HepG2 (cell line): ENCODE measurements around the gene CMTM3. TPM values are rescaled to one million over a fixed set of nuclear protein-coding genes. Genes with fewer than 3 reads are reported as not detected.

Experiments
- ARNT ChIP-seq: fragments of 450-650 bp; IDR thresholded peaks from 2 replicates; pipeline ENCODE4 v1.6.1; 2017
- CENPBD1 ChIP-seq: sonication (generic); formaldehyde crosslinking; IDR thresholded peaks from 2 replicates; pipeline ENCODE4 v1.8.0; 2022; ENCODE audit warnings: missing genetic modification reagents, low read depth, mild to moderate bottlenecking, borderline replicate concordance
- CREB1 ChIP-seq, 2 experiments: fragments of 450-650 bp in 1 of 2; IDR thresholded peaks; 2 replicates each; pipeline ENCODE4 v1.6.1; 2016 to 2017; ENCODE audit warnings: control low read depth in 1 of 2, mild to moderate bottlenecking in 1 of 2, missing compliant biosample characterization in 1 of 2, missing genetic modification characterization in 1 of 2
- CREM ChIP-seq, 2 experiments: sonication (generic) in 1 of 2; formaldehyde crosslinking in 1 of 2; IDR thresholded peaks; 2 replicates each; pipeline versions ENCODE4 v1.4.0 to v1.6.1; 2016 to 2020; ENCODE audit warnings: antibody characterized with exemption in 1 of 2, mild to moderate bottlenecking in 1 of 2, missing genetic modification reagents in 1 of 2
- ELF1 ChIP-seq: sonication (generic); formaldehyde crosslinking; IDR thresholded peaks from 2 replicates; pipeline ENCODE4 v1.4.0; 2020; ENCODE audit warnings: missing genetic modification reagents
- MED1 ChIP-seq: sonication (generic); formaldehyde crosslinking; IDR thresholded peaks from 2 replicates; pipeline ENCODE4 v1.4.0; 2020; ENCODE audit warnings: missing genetic modification reagents
- RXRA ChIP-seq: sonication (generic); formaldehyde crosslinking; IDR thresholded peaks from 2 replicates; pipeline ENCODE4 v1.5.1; 2020; ENCODE audit warnings: missing genetic modification reagents
- ZBTB37 ChIP-seq: sonication (generic); formaldehyde crosslinking; IDR thresholded peaks from 2 replicates; pipeline ENCODE4 v1.4.0; 2020; ENCODE audit warnings: mild to moderate bottlenecking, missing genetic modification reagents
- ZKSCAN8 ChIP-seq: IDR thresholded peaks from 2 replicates; pipeline ENCODE4 v1.6.1; 2016; ENCODE audit warnings: borderline replicate concordance, missing genetic modification reagents, missing compliant biosample characterization
- ZNF274 ChIP-seq: sonication (generic); formaldehyde crosslinking; IDR thresholded peaks from 2 replicates; pipeline ENCODE4 v1.5.1; 2020; ENCODE audit warnings: mild to moderate bottlenecking, missing genetic modification reagents
- ZNF501 ChIP-seq: sonication (generic); formaldehyde crosslinking; IDR thresholded peaks from 2 replicates; pipeline ENCODE4 v1.5.1; 2020; ENCODE audit warnings: mild to moderate bottlenecking, moderate library complexity, missing genetic modification reagents
- ZNF530 ChIP-seq: sonication (generic); formaldehyde crosslinking; IDR thresholded peaks from 2 replicates; pipeline ENCODE4 v1.5.0; 2020; ENCODE audit warnings: low read depth, mild to moderate bottlenecking, missing genetic modification reagents
- ZNF549 ChIP-seq: sonication (generic); formaldehyde crosslinking; IDR thresholded peaks from 2 replicates; pipeline ENCODE4 v1.5.0; 2020; ENCODE audit warnings: missing genetic modification reagents
- ZNF563 ChIP-seq: sonication (generic); formaldehyde crosslinking; IDR thresholded peaks from 2 replicates; pipeline ENCODE4 v1.8.0; 2022; ENCODE audit warnings: mild to moderate bottlenecking, moderate library complexity, missing genetic modification reagents
- ZNF619 ChIP-seq: sonication (generic); formaldehyde crosslinking; IDR thresholded peaks from 2 replicates; pipeline ENCODE4 v1.4.0; 2020; ENCODE audit warnings: mild to moderate bottlenecking, missing genetic modification reagents
- ZNF678 ChIP-seq: sonication (generic); formaldehyde crosslinking; IDR thresholded peaks from 2 replicates; pipeline ENCODE4 v1.4.0; 2020; ENCODE audit warnings: mild to moderate bottlenecking, missing genetic modification reagents
- ZNF772 ChIP-seq: sonication (generic); formaldehyde crosslinking; IDR thresholded peaks from 2 replicates; pipeline ENCODE4 v1.5.0; 2020; ENCODE audit warnings: mild to moderate bottlenecking, missing genetic modification reagents
- polyA plus RNA-seq, 8 experiments: library from polyadenylated mRNA; depleted of rRNA in 3 of 8; stranded (reverse) in 7 of 8; unstranded in 1 of 8; fragments of >200 nt; fragmentation: Illumina TruSeq in 4 of 8; extraction: Trizol in 4 of 8; gene quantifications; 2 replicates each; pipeline versions ENCODE4 v1.2.1 to v1.2.3, GENCODE V29; 2011 to 2016; ENCODE audit warnings: low read depth in 4 of 8, missing spikeins in 1 of 8, mixed read lengths in 1 of 8; ENCODE audit not compliant: insufficient read depth in 1 of 8
- total RNA-seq, 5 experiments: library from RNA; depleted of rRNA; stranded (reverse); fragments of >200 nt; fragmentation: Illumina TruSeq; extraction: Trizol; gene quantifications; 2 replicates each; pipeline ENCODE4 v1.2.3, GENCODE V29; 2016; ENCODE audit warnings: low read depth in 1 of 5
- TF ChIP-seq, protein P1 (sequence below): conservative IDR thresholded peaks from 2 replicates; pipeline ENCODE4 v1.6.1; 2018; ENCODE audit warnings: missing genetic modification reagents
- TF ChIP-seq, protein P2 (sequence below): sonication (generic); formaldehyde crosslinking; IDR thresholded peaks from 2 replicates; pipeline ENCODE4 v1.9.0; 2021; ENCODE audit warnings: missing genetic modification reagents, borderline replicate concordance
- TF ChIP-seq, protein P3 (sequence below): sonication (generic); formaldehyde crosslinking; IDR thresholded peaks from 2 replicates; pipeline ENCODE4 v1.4.0; 2020; ENCODE audit warnings: missing genetic modification reagents
- TF ChIP-seq, protein P4 (sequence below): sonication (generic); formaldehyde crosslinking; IDR thresholded peaks from 2 replicates; pipeline ENCODE4 v1.4.0; 2020; ENCODE audit warnings: missing genetic modification reagents

The CMTM3 gene
- total and polyA plus RNA-seq, 2 of the 13 experiments (the other 11 are each of a cell fraction or from before 2014, with no cell fraction given) = 29.2 to 48.7 TPM

- no peak for TF ChIP-seq ELF1 (CRISPR knock-in tag)
- TF ChIP-seq ARNT = no peak
- TF ChIP-seq, protein P1, sequence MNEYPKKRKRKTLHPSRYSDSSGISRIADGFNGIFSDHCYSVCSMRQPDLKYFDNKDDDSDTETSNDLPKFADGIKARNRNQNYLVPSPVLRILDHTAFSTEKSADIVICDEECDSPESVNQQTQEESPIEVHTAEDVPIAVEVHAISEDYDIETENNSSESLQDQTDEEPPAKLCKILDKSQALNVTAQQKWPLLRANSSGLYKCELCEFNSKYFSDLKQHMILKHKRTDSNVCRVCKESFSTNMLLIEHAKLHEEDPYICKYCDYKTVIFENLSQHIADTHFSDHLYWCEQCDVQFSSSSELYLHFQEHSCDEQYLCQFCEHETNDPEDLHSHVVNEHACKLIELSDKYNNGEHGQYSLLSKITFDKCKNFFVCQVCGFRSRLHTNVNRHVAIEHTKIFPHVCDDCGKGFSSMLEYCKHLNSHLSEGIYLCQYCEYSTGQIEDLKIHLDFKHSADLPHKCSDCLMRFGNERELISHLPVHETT (CRISPR knock-in tag) = no peak
- TF ChIP-seq, protein P2, sequence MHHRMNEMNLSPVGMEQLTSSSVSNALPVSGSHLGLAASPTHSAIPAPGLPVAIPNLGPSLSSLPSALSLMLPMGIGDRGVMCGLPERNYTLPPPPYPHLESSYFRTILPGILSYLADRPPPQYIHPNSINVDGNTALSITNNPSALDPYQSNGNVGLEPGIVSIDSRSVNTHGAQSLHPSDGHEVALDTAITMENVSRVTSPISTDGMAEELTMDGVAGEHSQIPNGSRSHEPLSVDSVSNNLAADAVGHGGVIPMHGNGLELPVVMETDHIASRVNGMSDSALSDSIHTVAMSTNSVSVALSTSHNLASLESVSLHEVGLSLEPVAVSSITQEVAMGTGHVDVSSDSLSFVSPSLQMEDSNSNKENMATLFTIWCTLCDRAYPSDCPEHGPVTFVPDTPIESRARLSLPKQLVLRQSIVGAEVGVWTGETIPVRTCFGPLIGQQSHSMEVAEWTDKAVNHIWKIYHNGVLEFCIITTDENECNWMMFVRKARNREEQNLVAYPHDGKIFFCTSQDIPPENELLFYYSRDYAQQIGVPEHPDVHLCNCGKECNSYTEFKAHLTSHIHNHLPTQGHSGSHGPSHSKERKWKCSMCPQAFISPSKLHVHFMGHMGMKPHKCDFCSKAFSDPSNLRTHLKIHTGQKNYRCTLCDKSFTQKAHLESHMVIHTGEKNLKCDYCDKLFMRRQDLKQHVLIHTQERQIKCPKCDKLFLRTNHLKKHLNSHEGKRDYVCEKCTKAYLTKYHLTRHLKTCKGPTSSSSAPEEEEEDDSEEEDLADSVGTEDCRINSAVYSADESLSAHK (CRISPR knock-in tag) = no peak
- TF ChIP-seq ZNF501 (CRISPR knock-in tag) = no peak
- TF ChIP-seq, protein P3, sequence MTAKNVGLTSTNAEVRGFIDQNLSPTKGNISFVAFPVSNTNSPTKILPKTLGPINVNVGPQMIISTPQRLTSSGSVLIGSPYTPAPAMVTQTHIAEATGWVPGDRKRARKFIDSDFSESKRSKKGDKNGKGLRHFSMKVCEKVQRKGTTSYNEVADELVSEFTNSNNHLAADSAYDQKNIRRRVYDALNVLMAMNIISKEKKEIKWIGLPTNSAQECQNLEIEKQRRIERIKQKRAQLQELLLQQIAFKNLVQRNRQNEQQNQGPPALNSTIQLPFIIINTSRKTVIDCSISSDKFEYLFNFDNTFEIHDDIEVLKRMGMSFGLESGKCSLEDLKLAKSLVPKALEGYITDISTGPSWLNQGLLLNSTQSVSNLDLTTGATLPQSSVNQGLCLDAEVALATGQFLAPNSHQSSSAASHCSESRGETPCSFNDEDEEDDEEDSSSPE = peak; percentile 33; the same call in 1 of the 2 replicates
- no peak for TF ChIP-seq ZKSCAN8
- TF ChIP-seq ZNF274 (CRISPR knock-in tag) = no peak
- no peak for TF ChIP-seq ZBTB37 (CRISPR knock-in tag)
- no peak for TF ChIP-seq RXRA (CRISPR knock-in tag)
- peak; percentile 11; the same call in 1 of the 2 replicates for TF ChIP-seq MED1 (CRISPR knock-in tag)
- no peak; the same call in 1 of the 2 replicates for TF ChIP-seq ZNF563 (CRISPR knock-in tag)
- TF ChIP-seq ZNF772 (CRISPR knock-in tag) = 0 out of 2 replicates have a peak, but pooled peaks have one; percentile 9
- TF ChIP-seq CREB1 (IDR thresholded peaks at IDR 0.05) = no peak
- no peak for TF ChIP-seq CREB1 (CRISPR knock-in tag; IDR thresholded peaks at IDR 0.05)
- TF ChIP-seq ZNF549 (CRISPR knock-in tag) = no peak
- TF ChIP-seq CREM (IDR thresholded peaks at IDR 0.05) = no peak
- no peak for TF ChIP-seq CREM (CRISPR knock-in tag; IDR thresholded peaks at IDR 0.05)
- TF ChIP-seq, protein P4, sequence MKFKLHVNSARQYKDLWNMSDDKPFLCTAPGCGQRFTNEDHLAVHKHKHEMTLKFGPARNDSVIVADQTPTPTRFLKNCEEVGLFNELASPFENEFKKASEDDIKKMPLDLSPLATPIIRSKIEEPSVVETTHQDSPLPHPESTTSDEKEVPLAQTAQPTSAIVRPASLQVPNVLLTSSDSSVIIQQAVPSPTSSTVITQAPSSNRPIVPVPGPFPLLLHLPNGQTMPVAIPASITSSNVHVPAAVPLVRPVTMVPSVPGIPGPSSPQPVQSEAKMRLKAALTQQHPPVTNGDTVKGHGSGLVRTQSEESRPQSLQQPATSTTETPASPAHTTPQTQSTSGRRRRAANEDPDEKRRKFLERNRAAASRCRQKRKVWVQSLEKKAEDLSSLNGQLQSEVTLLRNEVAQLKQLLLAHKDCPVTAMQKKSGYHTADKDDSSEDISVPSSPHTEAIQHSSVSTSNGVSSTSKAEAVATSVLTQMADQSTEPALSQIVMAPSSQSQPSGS (CRISPR knock-in tag) = peak; percentile 22; the same call in 1 of the 2 replicates
- no peak for TF ChIP-seq CENPBD1 (CRISPR knock-in tag)
- no peak for TF ChIP-seq ZNF530 (CRISPR knock-in tag)
- no peak for TF ChIP-seq ZNF678 (CRISPR knock-in tag)
- no peak for TF ChIP-seq ZNF619 (CRISPR knock-in tag)
These were observed at the start of gene CMTM3 (continued) for GRCh38 chr16:66604376-66605176.
